HG03025 (cell line): ENCODE measurements around the gene SULT4A1.

ENCODE experiments used
- ATAC-seq: cut with Tn5 transposase; IDR thresholded peaks from one replicate; pipeline ENCODE4 v1.9.1; 2021; ENCODE audit warnings: mild to moderate bottlenecking, moderate library complexity; ENCODE audit not compliant: unreplicated experiment, low FRiP score

The SULT4A1 gene

DNA sequence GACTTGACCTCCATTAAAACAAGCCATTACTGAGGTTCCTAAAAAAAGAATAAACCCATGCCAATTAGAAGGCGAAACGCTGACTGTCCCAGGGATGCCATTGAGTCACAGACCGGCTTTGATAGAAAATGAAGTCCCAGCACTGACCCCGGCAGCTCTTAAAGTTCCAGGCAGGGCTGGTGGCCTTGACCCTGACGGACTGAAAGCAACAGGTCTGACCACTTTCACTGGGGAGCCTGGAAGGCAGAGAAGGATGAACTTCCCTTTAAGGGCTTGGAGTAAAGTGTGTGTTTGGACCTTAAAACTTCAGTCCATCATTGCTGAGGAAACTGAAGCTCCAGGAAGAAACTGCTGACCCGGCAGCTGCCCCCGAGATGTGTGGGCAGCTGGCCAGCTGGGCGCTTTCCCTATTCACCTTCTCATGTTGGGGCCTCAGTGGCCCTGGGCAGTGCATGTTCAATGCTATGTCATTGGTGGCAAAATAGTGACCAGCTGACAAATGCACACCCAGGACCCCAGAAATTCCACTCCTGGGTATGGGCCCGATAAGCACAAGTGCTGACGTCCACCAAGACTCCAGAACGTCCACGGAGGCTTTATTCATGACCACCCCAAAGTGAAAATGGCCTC lies 31.3 kb downstream of the SULT4A1 start:
- ATAC-seq: no peak

DNA sequence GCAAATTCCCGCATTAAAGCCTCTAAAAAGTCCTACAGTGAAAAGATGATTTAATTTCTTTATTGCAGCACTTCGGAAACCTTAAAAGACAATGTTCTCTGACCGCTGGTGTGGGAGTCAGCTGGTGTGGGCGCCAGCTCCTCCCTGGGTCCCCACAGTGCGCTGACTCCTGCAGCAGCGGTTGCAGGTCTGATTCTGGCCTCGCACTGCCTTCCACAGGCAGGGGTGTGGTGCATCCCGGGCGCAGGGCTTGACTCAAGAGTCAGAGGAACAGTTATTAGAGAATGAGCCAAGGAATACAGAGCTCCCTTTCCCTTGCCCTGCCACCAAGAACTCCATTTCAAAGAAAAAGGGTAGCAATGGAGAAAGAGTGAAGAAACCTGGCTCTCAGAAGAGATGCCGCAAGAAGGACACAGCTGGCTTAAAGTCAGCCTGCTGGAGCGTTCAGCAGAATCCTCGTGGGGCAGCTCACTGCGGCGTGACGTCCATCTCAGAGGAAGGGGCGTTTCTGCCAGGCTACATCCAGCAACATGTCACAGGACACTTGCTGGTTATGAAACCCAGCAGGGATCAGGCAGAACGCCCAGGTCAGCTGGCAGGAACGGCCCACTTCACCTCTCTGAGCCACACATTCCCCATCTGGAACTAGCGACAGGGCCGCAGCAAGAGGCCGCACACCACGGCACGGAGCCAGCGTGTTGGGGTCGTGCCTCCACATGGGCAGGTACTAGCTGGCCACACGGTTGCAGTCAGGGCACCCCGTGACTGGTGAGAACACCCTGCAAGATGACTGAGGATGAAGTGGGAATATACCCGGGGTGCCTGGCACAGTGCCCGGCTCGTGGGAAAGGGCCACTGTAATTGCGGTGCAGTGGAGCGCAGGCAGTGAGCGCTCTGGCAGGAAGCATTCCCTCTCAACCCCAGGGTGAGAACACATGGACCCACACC lies 32.1 kb downstream of the SULT4A1 start:
- ATAC-seq: no peak

DNA sequence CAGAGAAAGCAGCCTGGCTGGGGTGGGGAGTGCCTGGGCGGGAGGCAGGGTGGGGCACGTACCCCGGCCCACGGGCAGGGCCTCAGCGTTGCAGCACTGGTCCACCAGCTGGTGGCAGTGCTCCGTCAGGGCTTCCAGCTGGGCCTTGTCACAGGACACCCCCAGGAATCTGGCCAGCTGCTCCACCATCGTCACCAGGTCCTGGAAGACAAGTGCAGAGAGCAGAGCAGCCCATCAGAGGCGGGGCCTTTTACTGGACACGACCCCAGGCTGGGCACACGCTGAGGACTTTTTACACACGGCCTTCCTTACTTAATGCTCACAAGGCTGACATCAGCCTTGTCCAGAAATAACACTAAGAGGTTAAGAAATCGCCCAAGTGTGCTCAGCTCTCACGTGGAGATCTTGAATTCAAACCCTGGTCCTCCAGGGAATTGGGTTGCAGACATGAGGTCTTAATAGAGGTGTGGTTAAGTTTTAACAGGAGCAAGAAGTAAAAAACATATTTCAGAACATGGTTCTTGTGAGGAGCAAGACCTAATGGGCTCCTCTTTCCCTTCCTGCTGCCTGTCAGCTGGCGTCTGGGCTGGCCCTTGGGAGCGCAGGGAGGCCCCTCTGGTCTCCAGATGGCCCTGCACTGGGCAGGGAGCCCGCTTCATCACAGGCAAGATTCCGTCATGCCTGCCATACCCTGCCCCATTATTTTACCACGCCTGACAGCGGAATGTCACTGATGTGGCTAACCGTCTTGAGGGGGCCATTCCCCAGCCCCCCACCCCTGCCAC lies 33.1 kb downstream of the SULT4A1 start:
- no peak for ATAC-seq

DNA sequence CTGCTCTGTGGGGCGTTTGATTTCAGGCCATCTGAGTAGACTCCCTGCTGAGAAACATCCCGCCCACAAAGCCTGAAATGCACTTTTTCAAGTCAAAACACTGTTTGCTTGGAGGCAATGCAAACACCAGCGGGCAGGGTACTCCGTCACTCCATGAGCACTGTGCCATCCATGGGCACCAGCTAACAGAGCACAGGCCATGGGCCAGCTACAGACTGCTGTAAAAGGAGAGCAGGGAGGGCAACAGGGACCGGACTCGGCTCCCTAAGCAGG lies 33.7 kb downstream of the SULT4A1 start:
- no peak for ATAC-seq

DNA sequence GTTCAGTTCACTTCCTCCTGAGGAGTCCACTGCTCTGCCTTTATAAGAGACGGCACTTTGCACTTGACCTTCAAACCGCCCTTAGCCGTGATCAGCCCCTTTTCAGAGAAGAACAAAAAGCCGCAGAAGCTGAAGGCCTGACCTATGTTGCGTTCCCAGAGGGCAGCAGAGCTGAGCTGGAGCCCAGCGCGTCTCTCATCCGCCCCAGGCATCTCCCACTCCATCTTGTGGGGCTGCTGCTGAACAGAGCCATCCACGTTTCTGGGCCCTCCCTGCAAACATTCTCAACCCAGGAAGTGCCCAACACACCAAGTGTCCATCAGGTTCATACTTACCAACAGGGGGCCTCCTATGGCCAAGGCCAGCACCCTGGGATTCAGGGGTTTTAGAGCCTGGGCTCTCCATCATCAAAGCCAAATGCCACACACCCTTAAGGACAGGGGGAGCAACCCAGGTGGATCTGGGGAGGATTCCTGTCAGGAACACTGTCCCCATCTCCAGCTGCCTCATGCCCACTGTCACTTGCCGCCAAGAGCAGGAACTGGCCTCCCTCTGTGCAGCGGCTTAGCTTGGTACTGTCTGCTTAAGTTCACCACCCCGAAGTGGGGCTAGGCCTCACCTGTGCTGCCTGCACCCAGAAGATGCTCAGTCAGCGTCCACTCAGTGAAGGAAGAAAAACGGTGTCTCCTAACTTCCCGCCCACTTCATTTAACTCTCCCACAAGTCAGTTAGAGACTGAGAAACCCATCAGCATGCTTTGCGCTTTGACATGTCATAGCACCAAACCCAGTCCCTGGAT lies 34.2 kb downstream of the SULT4A1 start:
- ATAC-seq: no peak

DNA sequence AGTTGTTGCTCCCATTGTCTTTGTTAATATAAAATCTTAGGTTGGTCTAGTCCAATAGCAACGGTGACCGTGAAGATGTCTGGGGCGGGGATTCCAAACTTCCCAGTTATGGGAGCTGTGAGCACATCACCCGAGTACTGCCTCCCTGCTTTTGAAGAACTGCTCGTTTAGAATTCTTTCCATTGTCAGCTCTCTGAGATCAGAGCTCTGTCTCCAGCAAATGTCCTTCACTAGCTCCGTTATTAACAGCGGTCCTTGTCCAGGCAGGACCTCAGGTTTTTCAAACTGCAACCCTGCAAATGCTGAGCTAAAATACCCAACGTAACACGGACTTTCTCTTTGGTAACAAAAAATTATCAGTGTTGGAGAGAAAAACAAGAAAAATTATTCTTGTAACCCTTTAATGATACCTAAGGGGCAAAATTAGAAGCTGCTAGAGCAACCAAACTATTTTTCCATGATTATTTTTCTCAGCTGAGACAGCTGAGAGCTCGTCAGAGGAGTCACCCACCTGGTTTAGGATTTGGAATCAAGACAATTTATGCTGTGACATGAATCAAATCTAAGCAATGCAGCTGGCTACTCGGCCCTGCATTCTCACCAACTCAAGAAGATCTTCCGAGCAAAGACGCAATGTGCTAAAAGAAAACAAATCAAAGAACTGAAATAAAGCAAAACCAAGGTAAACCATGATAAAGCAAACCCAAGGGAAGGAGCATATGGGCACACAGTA lies 35.1 kb downstream of the SULT4A1 start:
- no peak for ATAC-seq

DNA sequence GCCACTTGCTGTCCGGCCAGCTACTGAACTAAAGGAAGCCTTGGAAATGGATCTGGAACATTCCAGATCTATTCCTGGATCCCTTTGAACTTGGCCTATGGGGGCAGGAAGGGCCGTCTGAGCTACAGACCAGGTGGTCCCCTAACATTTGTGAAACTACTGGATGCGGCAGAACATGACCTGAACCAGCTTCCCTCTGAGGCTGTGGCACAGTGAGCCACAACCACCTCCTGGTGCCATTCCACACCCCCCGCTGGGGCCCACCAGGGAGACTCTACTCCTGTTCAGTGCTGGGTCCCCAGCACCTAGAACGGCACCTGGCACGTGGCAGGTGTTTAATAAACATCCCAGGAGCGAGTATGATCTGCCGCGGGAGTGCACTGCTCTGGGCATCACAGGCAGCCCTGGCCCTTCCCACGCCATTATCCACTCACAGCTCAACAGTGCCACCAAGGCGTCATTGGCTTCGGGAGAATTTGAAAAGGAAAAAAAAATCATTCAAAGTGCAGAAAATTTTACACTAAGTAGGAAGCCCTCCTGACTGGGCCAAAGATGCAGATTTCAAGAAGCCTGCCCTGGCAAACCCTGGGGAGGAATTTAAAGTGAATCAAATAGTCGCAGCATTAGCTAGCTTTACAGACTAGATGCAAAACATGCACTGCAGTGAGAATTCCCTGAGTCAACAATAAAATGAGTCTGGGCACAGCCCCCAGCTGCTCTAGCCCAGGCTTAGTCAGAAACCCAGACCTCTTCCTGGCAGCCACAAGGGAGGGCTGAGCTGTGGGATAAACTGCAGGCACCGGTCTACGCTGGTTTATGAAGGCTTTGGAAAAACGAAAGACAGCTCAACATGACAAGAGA lies 35.9 kb downstream of the SULT4A1 start:
- no peak for ATAC-seq

DNA sequence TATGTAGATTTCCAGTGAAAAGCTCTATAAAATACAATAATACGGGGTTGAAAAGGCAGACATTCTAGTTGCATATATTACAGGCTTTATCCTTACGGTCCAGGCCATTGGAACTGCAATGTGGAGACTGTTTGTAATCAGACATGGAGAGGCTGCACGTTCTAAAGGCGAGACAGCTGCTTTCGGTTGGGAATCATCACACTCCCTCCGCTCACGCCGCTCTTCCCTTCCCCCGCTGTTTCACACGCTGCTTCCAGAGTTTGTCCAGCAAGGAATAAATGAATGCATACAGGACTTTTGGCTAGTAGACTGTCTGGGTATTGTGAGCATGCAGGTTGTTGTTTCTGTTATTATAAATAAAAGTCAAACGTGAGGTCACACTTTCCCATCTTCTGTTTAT lies 36.7 kb downstream of the SULT4A1 start:
- ATAC-seq: no peak

DNA sequence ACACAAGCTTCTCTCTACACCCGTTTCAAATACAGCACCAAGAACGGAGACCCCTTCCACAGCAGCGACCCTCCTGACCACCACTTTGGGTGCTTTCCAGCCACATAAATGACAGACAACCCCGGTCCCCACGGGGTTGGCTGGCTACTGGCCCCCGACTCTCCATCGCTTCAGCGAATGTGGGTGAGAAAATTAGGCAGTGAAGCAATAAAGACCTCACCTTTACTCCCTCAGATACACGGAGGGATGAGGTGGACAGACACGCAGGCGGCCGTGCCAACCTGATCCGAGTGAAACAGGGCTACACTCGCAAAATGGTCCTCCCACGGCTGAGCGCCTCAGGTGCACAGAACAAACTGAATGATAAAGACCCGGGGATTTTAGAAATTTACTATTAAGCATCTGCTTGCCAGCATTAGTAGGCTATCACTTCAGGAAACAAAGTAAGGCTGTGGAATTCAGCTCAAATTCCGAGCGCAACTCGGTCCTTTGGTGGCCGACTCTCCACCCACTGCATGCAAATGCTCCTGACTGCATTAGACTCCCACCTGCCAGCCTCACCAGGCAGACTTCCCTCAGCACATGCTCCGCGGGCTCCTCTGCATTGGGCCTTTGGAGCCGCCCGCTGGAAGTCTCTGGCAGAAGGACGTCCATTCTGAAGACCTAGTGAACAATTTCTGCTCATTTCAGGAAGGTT lies 37.4 kb downstream of the SULT4A1 start:
- no peak for ATAC-seq

DNA sequence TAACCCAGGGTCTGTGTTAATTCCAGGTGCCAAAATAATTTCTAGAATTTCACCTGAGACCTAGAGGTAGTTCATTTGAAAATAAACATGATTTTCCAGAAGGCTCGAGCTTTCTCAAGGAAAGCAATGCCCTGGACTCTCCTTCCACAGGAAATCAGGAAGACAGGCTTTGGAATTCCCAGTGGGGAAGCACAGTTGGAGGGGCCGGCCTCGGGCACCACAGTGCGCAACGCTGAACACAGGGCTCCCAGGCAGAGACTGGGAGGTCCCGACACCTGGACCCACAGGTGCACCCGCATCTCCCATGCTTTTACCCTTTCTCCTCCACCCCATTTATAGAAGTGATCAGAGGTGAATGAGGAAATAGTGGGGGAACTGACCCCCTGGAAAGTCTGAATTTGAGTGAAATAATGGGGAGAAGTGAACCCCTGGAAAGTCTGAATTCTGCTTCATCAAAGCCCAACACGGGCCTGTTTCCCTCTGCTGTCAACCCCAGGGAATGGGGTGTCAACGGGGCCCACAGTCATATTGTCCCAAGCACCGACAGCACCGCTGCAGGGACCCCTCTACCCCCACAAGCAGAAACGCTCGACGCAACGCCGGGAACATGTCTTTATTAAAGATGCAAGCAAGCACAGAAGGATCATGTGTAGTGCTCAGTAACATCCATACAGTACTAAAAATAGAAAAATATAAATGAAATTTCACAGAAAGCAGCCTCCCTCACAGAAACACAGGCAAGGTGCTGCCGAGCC lies 38.2 kb downstream of the SULT4A1 start:
- no peak for ATAC-seq

DNA sequence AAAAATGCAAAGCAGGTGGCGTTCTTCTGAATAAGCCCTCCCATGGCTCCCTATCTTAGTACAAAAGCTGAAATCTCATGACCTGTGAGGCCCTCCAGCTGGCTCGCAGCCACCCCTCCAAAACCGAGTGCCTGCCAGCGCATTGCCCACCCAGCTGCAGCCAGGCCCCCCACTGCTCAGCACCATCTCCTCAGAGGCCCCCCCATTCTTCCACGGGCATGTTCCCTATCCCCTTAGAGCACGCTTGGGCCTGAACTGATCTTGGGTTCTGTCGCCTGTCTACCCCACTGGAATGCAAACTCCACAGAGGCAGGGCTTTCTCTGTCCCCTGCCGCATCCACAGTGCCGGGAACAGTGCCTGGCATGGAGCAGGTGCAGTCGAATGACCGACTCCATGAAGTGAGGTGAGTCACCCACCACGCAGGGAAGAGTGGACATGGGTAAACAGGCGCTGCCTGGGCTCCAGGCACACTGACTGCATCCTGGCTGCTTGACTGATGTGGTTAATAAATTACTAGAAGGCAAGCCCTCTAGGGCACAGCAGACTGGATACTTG lies 38.9 kb downstream of the SULT4A1 start:
- no peak for ATAC-seq

DNA sequence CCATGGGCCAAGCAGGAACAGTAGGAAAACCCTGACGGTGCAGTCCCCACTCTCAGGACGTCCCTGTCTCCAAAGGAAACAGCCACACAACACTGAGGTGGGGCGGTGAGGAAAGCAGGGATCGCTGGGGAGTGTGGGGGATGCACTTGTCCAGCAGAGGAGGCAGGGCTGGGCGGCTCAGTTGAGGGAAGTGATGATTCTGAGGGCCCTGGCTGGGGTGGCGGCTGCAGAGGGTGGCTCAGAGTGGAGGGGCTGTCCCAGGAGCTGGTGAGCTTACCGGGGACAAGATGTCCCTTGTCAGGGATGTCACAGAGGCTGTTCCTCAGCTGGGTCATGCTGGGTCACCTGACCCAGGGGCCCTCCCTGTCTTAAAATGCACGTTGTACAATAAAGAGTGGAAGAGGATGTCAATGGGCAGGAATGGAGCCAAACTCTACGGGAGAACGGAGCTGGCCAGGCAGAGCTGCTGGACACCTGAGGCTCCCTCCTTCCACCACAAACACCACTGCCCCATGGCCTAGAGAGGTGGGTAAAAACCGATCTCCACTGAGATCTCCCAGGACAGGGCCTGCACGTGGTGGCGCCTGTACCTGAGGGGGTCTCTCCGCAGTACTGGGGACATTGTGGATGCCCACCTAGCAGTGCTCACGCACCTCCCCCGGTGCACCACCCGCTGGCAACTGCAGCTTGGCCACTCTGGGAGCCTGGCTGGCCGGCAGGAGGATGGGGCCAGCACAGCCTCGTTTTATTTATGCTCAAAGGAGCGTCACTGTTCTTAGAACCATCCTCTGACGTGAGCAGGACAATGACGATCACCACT lies 40.5 kb downstream of the SULT4A1 start:
- no peak for ATAC-seq

DNA sequence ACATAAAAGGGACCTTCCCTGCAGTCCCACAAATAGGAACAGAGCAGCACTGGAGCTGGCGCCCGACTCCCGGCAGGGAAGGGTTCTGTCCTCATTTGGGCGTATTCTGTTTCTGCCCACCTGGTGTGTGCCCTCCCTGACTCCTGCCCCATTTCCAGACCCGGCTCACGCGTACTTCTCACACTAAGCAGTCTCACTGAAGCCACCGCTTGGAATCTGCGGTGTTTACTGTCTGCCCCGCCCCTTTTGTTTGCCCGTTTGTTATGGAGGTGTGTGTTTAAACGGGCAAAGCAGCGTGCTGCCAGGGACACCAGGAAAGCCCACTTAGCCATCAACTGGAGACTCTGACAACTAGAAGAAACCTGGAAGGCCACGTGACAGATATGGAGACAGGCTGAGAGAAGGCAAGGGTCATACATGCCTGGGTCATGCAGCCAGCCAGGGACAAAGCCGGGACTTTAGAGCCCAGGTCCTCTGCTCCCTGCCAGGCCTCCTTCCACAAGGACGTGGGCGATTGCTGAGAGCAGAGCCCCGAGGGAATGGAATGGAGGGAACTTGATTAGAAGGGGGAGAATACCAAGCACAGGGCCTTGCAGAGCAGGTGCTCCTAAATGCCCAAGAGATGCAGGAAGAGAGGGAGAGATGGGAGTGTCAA lies 41.5 kb downstream of the SULT4A1 start:
- ATAC-seq: no peak

DNA sequence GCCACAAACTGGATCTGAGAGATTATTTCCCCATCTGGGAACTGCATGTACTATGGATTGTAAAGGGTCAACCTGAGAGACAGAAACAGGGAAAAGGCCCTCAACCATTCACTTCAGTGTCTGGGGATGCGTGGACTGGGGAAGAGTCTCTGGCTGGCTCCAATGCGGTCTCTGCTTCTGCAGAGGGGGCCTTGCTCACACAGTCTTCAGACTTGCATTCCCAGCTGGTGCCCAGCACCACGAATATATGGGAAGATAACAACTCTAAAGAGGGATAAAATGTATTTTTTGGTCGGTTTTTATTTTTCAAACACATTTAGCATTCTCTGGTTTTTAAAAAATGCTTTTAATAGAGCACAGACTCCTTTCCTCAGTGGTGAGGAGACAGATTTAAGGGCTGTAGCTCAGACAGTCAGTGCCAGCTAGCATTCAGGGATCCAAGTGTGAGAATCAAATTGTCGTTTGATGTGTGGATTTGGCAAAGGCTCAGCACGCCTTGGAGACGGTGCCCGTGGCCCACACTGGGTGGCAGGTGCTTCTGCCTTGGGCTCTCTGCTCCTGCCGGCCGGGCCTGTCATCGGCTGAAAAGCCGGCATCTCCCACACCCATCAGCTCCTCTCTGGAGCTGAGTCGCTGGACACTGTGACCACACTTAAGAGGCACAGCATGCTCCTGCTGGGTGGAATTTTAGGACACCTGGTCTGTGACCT lies 42.2 kb downstream of the SULT4A1 start:
- ATAC-seq: no peak

DNA sequence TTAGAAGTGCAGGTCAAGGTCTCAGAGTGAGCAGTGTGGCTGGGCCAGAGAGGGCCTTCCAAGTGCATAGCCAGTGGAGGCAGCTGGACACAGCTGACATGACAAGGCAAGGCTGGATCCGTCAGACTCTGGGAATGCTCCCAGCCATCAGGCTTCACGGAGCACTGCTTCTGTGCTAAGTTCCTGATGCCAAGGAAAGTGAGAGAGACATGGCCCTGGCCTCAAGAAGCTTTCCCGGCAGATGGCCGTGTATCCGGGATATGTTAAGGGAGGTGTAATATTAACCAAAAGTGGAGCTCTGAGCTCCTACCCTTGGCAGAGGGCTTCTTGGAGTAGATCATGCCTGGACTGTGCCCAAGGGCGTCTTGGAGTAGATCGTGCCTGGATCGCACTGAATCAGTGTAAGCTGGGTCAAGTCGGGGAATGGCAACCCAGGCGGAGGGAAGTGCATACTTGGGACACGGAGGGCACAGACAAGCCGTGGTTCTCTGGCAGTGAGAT lies 42.8 kb downstream of the SULT4A1 start:
- no peak for ATAC-seq
